GM18502 (cell line): ENCODE results near the gene HMOX2.

Experiments
- ATAC-seq: cut with Tn5 transposase; IDR thresholded peaks from one replicate; pipeline ENCODE4 v1.9.1; 2021; ENCODE audit warnings: mild to moderate bottlenecking; ENCODE audit not compliant: unreplicated experiment, poor library complexity

Gene HMOX2

DNA sequence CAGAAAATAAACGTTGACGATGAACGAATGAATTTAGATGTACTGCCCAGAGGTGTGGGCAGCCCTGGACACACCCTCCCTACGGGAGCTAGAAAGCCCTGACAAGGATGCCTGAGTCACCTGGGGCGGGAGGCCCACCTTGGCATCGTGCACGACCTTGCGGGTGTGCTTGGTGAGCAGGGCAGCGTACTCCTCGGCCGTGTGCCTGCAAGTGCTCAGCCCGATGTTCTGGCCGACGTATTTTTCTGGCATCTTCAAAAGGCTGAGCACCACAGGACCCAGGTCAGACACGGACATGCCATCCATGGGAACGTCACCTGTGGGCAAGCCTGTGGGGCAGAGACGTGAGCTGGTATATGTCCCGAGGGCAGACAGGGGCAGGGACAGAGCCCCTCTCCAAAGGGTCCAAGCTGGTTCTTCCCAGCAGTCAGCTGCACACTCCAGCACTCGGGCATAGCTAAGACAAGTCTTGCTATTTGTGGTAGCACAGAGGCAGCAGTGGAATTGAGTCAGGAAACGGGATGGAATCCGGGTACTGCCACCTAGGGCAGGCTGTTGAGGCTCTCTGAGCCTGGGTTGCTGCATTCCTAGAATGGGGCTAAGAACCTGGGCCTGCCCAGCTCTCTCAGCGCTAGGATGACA, 12.6 kb upstream of the HMOX2 start:
- ATAC-seq = no peak

- ATAC-seq = no peak
Observed at GRCh38 chr16:4465977-4466779, 10.0 kb upstream of the HMOX2 start.

GRCh38 chr16:4467916-4468315, 8.3 kb upstream of the HMOX2 start:
- ATAC-seq = no peak

- no peak for ATAC-seq
Observed at GRCh38 chr16:4468972-4469371, 7.2 kb upstream of the HMOX2 start.

DNA sequence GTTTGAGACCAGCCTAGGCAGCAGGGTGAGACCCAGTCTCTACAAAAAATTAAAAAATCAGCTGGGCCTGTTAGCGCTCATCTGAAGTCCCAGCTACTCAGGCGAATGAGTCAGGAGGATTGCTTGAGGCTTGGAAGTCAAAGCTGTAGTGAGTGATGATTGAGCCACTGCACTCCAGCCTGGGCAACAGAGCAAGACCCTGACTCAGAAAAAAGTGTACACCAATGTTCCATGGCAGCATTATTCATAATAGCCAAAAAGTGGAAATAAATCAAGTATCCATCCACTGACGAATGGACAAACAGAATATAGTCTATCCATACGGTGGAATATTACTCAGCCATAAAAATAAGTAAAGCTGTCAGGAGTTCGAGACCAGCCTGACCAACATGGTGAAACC, 4.3 kb upstream of the HMOX2 start:
- no peak for ATAC-seq

GRCh38 chr16:4472880-4473279, 3.3 kb upstream of the HMOX2 start:
- ATAC-seq = no peak

- ATAC-seq = peak; percentile 48
Observed at GRCh38 chr16:4474192-4474961, 1.8 kb upstream of the HMOX2 start, which contains the start of gene NMRAL1. TSS of gene NMRAL1 (minus strand) at chr16:4474625. CDS start at chr16:4474132, 493 bp downstream.

GRCh38 chr16:4477966-4478365, 1.8 kb downstream of the HMOX2 start:
- ATAC-seq = no peak

DNA sequence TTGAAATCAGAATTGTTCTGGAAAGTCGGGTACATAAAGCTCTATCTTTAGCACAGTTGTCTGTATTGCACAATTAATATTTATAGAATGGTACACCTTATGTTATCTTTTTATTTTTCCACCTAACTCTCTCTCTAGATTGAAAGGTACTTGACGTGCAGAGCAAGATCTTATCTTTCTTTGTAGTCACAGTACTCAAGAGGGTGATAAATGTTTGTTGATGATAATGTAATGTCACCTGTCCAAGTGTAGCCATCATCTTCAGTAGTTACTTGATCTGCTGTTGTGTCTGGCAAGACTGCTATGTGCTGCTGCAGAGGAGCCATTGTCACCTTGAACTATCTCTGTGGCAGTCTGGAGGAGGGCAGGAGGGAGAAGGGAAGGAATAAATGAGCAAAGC, 5.3 kb downstream of the HMOX2 start:
- ATAC-seq = no peak

- no peak for ATAC-seq
Observed at GRCh38 chr16:4481963-4482362, 5.8 kb downstream of the HMOX2 start.

DNA sequence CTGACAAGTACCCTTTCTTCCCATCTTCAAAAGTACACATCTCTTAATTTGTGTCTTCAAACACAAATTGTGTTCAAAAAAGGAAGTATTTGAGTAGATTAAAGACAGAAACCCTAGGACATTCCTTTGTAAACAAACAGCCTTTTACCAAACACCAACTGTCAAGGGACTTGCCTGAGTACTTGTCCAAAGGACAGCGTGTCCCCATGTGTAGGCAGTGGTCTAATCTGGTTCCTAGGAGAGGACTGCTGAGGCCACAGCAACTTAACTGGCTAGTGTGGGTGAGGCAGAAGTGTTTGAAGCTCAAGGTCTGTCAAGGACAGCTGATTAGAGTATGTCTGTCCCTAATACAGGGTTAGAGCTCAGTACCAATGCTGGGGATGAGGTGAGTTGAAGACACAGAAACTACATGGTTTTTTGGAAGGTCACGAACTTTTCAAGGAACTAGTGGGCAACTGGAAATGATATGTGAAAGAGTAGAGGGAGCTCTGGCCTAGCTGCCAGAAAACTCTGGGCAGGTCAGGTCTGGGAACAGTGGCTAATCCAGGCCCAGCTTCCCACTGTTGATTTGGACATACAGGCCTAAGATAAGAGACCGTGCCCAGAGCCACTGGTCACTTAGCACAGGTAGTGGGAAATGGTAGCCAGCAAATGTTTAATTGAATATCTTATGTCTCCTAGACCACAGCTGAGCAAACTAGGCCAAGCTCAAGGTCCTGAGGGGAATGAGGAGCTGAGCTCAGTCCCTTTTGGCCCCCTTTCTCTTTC, 10.1 kb downstream of the HMOX2 start:
- ATAC-seq = no peak

GRCh38 chr16:4487955-4488498, 11.8 kb downstream of the HMOX2 start:
- ATAC-seq = no peak

- ATAC-seq = no peak
Observed at GRCh38 chr16:4488499-4488967, 12.3 kb downstream of the HMOX2 start.

- no peak for ATAC-seq
Observed at GRCh38 chr16:4489030-4489429, 12.8 kb downstream of the HMOX2 start.

DNA sequence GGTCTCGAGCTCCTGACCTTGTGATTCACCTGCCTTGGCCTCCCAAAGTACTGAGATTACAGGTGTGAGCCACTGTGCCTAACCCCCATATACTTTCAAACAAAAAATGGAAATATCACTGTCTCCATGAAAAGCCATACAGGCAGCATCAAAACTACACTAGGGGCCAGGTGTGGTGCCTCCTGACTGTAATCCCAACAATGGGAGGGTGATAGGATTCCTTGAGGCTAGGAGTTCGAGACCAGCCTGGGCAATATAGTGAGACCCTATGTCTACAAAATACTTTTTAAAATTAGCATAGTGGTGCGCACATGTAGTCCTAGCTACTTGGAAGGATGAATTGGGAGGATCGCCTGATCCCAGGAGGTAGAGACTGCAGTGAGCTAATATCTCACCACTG, 15.7 kb downstream of the HMOX2 start:
- no peak for ATAC-seq

- ATAC-seq = no peak
Observed at GRCh38 chr16:4494746-4495490, 18.7 kb downstream of the HMOX2 start.

DNA sequence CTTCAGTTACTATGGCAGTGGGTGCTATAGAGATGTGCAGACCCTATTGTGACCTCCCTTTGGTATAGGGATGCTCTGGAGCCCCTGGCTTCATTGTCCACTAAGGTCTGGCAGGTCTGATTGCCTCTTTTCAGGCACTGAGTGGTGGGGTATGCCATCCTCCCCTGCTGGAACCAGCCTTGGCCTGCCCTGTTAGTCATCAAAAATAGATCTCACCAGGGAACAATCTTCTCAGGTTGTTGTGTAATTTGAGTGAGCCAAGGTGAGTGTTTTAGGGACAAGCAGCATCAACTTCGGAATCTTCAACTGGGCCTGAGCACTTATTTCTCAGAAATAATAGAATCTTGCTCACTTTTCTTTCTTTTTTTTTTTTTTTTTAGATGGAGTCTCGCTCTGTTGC, 19.6 kb downstream of the HMOX2 start:
- no peak for ATAC-seq

DNA sequence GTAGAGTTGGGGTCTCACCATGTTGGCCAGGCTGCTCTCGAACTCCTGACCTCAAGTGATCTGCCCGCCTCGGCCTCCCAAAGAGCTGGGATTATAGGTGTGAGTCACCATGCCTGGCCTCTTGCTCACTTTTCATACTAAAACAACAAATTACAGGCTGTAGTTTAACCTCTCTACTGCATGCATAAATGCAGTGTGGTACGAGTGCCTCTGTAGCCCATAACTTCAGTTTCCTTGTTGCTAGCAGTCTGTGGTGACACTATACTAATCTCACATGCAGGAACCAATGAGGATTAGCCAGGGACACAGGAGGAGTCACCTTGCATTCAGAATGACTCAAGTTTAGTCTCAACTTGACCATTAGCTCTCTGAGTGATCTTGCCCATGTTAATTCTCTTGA, 20.1 kb downstream of the HMOX2 start:
- ATAC-seq = no peak

GRCh38 chr16:4498546-4499195, 22.5 kb downstream of the HMOX2 start:
- no peak for ATAC-seq
